AG09309 (cell line): ENCODE results near the gene PITPNC1.

Source experiments
- DNase-seq: peaks from one replicate; pipeline ENCODE4 v3.0.0-alpha.2; 2010; ENCODE audit warnings: low read depth
- H3K4me3 ChIP-seq: 2 replicates; pipeline ENCODE4 v1.5.1; 2011; ENCODE audit warnings: mild to moderate bottlenecking, low read depth, low read length, moderate library complexity; ENCODE audit not compliant: control insufficient read depth
- CTCF ChIP-seq: IDR thresholded peaks from 2 replicates; pipeline ENCODE4 v1.5.1; 2011; ENCODE audit warnings: mild to moderate bottlenecking, low read depth, low read length, inconsistent platforms; ENCODE audit not compliant: insufficient read depth, control insufficient read depth; ENCODE audit errors: missing control alignments

Gene PITPNC1

GRCh38 chr17:67456889-67457288 lies 79.8 kb downstream of the PITPNC1 start:
- DNase-seq, result no peak
- TF ChIP-seq CTCF, result no peak

GRCh38 chr17:67458203-67458602 lies 81.1 kb downstream of the PITPNC1 start:
- no peak for TF ChIP-seq CTCF
- DNase-seq, result no peak
- H3K4me3 ChIP-seq, result no peak overlapping the region

More at GRCh38 chr17:67456889-67457288, 79.8 kb downstream of the PITPNC1 start:
- H3K4me3 ChIP-seq, result no peak overlapping the region

GRCh38 chr17:67459985-67460384 lies 82.9 kb downstream of the PITPNC1 start:
- no peak overlapping the region for H3K4me3 ChIP-seq
- DNase-seq, result no peak
- no peak for TF ChIP-seq CTCF

- TF ChIP-seq CTCF, result no peak
- no peak for DNase-seq
- H3K4me3 ChIP-seq, result no peak overlapping the region
These were observed 84.2 kb downstream of the PITPNC1 start for GRCh38 chr17:67461228-67461780.

GRCh38 chr17:67461876-67462275 lies 84.8 kb downstream of the PITPNC1 start:
- no peak for TF ChIP-seq CTCF
- no peak overlapping the region for H3K4me3 ChIP-seq
- DNase-seq, result no peak

- H3K4me3 ChIP-seq, result no peak overlapping the region
- no peak for TF ChIP-seq CTCF
- no peak for DNase-seq
These were observed 89.2 kb downstream of the PITPNC1 start for GRCh38 chr17:67466251-67466796.
